Gastroesophageal sphincter (tissue), 4 donors: ENCODE measurements around the gene ERCC6. TPM values are rescaled to one million over a fixed set of nuclear protein-coding genes. Genes with fewer than 3 reads are reported as not detected.

Experiments
- ATAC-seq: fragments of 150-250 bp; one replicate; pipeline ENCODE4 v1.9.1; 2016; ENCODE audit warnings: mild to moderate bottlenecking, moderate library complexity
- H3K27ac ChIP-seq, 4 donors: fragments of 200-600 bp; sonication (generic) in 3 of 4; 1 replicate in 3 of 4; 2 replicates in 1 of 4; pipeline ENCODE4 v1.5.1; 2016 to 2019
- H3K27me3 ChIP-seq: fragments of 200-600 bp; sonication (generic); one replicate; pipeline ENCODE4 v1.5.1; 2019
- H3K36me3 ChIP-seq, 2 donors: fragments of 200-600 bp; sonication (generic); one replicate each; pipeline ENCODE4 v1.5.1; 2019; ENCODE audit warnings: control low read depth in 1 of 2
- H3K4me1 ChIP-seq, 3 donors: fragments of 200-600 bp; sonication (generic); 1 replicate in 2 of 3; 2 replicates in 1 of 3; pipeline ENCODE4 v1.5.1; 2016 to 2019; ENCODE audit warnings: control low read depth in 2 of 3
- H3K4me3 ChIP-seq, 2 donors: fragments of 200-600 bp; sonication (generic); one replicate each; pipeline ENCODE4 v1.5.1; 2019; ENCODE audit warnings: mild to moderate bottlenecking in 1 of 2, moderate library complexity in 1 of 2
- H3K9me3 ChIP-seq, 3 donors: fragments of 200-600 bp; sonication (generic); one replicate each; pipeline ENCODE4 v1.5.1; 2017 to 2019; ENCODE audit warnings: control low read depth in 2 of 3
- EP300 ChIP-seq: sonication (generic); formaldehyde crosslinking; IDR thresholded peaks from one replicate; pipeline ENCODE4 v1.6.1; 2017; ENCODE audit warnings: antibody characterized with exemption, mild to moderate bottlenecking
- POLR2A ChIP-seq, 2 donors: fragments of 450-650 bp; IDR thresholded peaks; one replicate each; pipeline ENCODE4 v1.6.1; 2017; ENCODE audit warnings: antibody characterized with exemption in 2 of 2, mild to moderate bottlenecking in 2 of 2, moderate library complexity in 1 of 2
- POLR2AphosphoS5 ChIP-seq: sonication (generic); formaldehyde crosslinking; IDR thresholded peaks from one replicate; pipeline ENCODE4 v1.6.1; 2017; ENCODE audit warnings: antibody characterized with exemption
- WGBS, 2 donors: methylation state at CpG; one replicate each; pipeline ENCODE4 v1.1.5; 2018; ENCODE audit warnings: low coverage in 1 of 2; 5-methylcytosine and 5-hydroxymethylcytosine counted together
- total RNA-seq, 4 donors: library from RNA; depleted of rRNA; stranded (reverse); fragments of >200 nt; gene quantifications; one replicate each; pipeline ENCODE4 v1.1.0, GENCODE V29; 2016
- TF ChIP-seq, protein P1 (sequence below), 4 experiments: fragments of 200-600 bp in 2 of 4; fragments of 450-650 bp in 2 of 4; sonication (generic) in 1 of 4; IDR thresholded peaks; one replicate each; pipeline ENCODE4 v1.5.1; 2017 to 2019; ENCODE audit warnings: antibody characterized with exemption in 4 of 4, mild to moderate bottlenecking in 2 of 4, moderate library complexity in 2 of 4

Gene ERCC6
- total RNA-seq, 4 donors from 2014 or later: 9.6 to 13.5 (median 11.0) TPM

DNA sequence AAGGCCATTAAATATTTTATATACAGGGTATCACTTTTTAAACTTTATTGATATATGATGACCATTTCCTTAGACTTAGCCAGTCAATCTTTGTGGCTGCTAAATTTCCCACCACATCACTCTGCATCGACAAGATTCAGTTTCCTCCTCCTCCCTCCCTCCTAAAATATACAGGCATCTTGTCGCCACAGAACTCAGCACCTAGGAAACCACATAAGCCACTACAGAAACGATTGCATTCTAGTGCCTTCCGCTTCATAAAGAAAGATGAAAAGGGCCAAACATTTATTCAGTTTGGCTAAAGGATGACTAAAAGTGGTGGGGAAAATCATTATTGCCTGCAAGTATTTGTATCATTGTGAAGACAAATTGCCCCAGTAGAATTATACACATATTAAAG, 30.7 kb downstream of the ERCC6 start:
- Histone ChIP-seq H3K36me3 (peaks cover 0 to 5% of the 10 kb centered on the region in 2 donors), H3K4me1 (peaks cover 0 to 17% (median 2%) of the 10 kb centered on the region in 3 donors), H3K27ac (no peak overlapping the region), H3K27me3 (no peaks in the 10 kb centered on the region), H3K9me3 (no peaks in the 10 kb centered on the region), H3K4me3 (no peak overlapping the region)
- TF ChIP-seq, protein P1, sequence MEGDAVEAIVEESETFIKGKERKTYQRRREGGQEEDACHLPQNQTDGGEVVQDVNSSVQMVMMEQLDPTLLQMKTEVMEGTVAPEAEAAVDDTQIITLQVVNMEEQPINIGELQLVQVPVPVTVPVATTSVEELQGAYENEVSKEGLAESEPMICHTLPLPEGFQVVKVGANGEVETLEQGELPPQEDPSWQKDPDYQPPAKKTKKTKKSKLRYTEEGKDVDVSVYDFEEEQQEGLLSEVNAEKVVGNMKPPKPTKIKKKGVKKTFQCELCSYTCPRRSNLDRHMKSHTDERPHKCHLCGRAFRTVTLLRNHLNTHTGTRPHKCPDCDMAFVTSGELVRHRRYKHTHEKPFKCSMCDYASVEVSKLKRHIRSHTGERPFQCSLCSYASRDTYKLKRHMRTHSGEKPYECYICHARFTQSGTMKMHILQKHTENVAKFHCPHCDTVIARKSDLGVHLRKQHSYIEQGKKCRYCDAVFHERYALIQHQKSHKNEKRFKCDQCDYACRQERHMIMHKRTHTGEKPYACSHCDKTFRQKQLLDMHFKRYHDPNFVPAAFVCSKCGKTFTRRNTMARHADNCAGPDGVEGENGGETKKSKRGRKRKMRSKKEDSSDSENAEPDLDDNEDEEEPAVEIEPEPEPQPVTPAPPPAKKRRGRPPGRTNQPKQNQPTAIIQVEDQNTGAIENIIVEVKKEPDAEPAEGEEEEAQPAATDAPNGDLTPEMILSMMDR (IDR thresholded peaks at IDR 0.05): no peak
- TF ChIP-seq POLR2A (IDR thresholded peaks at IDR 0.05) (no peak), EP300 (no peak), POLR2AphosphoS5 (no peak)
- ATAC-seq: no peak
- WGBS, 2 donors: 30 to 44% methylated on average over 2 to 4 of the region's 4 CpGs

- no peak for ATAC-seq
- no peak overlapping the region for H3K4me3 ChIP-seq
- WGBS, 2 donors: 79 to 88% methylated on average over 4 of the region's 4 CpGs
- H3K36me3 ChIP-seq: peaks cover 0 to 11% of the 10 kb centered on the region in 2 donors
- TF ChIP-seq, protein P1 (IDR thresholded peaks at IDR 0.05): no peak
- no peak for TF ChIP-seq EP300
- TF ChIP-seq POLR2AphosphoS5: no peak
- no peak for TF ChIP-seq POLR2A (IDR thresholded peaks at IDR 0.05)
- H3K9me3 ChIP-seq: no peaks in the 10 kb centered on the region
- H3K27me3 ChIP-seq: no peaks in the 10 kb centered on the region
- H3K27ac ChIP-seq: no peak overlapping the region
- H3K4me1 ChIP-seq: peaks cover 0 to 17% (median 2%) of the 10 kb centered on the region in 3 donors
Measured at GRCh38 chr10:49505589-49505988, 33.3 kb downstream of the ERCC6 start.

GRCh38 chr10:49505076-49505475, 33.8 kb downstream of the ERCC6 start:
- no peaks in the 10 kb centered on the region for H3K9me3 ChIP-seq
- no peak overlapping the region for H3K27ac ChIP-seq
- H3K36me3 ChIP-seq: peaks cover 0 to 16% of the 10 kb centered on the region in 2 donors
- no peak for ATAC-seq
- 80 to 91% methylated on average over 2 to 3 of the region's 3 CpGs for WGBS, 2 donors
- H3K27me3 ChIP-seq: no peaks in the 10 kb centered on the region
- TF ChIP-seq POLR2A (IDR thresholded peaks at IDR 0.05): no peak
- no peak for TF ChIP-seq POLR2AphosphoS5
- TF ChIP-seq, protein P1 (IDR thresholded peaks at IDR 0.05): no peak
- no peak for TF ChIP-seq EP300
- peaks cover 0 to 17% (median 2%) of the 10 kb centered on the region in 3 donors for H3K4me1 ChIP-seq
- no peak overlapping the region for H3K4me3 ChIP-seq

DNA sequence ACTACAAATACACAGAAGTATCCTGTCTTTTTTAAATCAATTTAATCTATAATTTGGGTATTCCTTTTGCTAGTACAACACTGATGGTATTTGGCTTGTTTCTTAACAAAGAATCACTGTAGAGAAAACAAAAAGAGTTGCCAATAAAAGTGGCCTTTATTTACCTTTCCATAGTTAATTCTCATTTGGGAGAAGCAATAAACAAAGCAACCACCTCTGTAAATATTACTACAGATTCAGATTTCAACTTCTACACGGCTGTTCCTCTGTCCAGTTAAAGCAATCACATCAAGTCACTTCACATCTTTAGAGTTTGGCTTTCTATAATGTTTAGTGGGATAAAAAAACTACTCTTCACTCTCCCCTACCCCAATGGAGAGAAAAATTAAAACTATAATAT, 34.4 kb downstream of the ERCC6 start:
- no peaks in the 10 kb centered on the region for H3K27me3 ChIP-seq
- peaks cover 0 to 20% of the 10 kb centered on the region in 2 donors for H3K36me3 ChIP-seq
- 85 to 90% methylated on average over 1 of the region's 1 CpG for WGBS, 2 donors
- no peak for ATAC-seq
- no peaks in the 10 kb centered on the region for H3K9me3 ChIP-seq
- TF ChIP-seq, protein P1 (IDR thresholded peaks at IDR 0.05): no peak
- no peak for TF ChIP-seq POLR2A (IDR thresholded peaks at IDR 0.05)
- H3K4me3 ChIP-seq: no peak overlapping the region
- H3K27ac ChIP-seq: no peak overlapping the region
- H3K4me1 ChIP-seq: peaks cover 0 to 17% (median 2%) of the 10 kb centered on the region in 3 donors

DNA sequence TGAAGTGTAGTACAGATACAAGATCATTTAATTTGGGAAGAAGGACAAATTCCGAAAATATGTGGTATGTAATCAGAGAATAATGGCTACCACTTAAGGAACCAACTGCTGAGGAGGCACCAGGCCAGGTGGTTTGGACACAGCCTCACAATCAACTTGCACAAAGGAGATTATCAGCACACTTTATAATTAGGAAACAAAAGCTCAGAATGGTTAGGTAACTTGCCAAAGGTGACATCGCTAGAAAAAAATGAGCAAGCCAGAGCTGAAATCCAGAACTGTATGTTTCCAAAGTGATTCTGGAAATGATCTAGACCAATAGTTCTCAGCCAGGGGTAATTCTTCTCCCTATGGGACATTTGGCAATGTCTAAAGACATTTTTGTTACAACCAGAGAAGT, 36.6 kb downstream of the ERCC6 start:
- Histone ChIP-seq H3K9me3 (no peaks in the 10 kb centered on the region), H3K27ac (no peak overlapping the region), H3K27me3 (no peaks in the 10 kb centered on the region), H3K4me3 (no peak overlapping the region), H3K36me3 (peaks cover 0 to 30% of the 10 kb centered on the region in 2 donors), H3K4me1 (no peaks in the 10 kb centered on the region)
- 66 to 90% methylated on average over 2 of the region's 2 CpGs for WGBS, 2 donors
- TF ChIP-seq, protein P1 (IDR thresholded peaks at IDR 0.05): no peak
- no peak for TF ChIP-seq POLR2AphosphoS5
- no peak for TF ChIP-seq POLR2A (IDR thresholded peaks at IDR 0.05)
- TF ChIP-seq EP300: no peak
- no peak for ATAC-seq
